CD4-positive, CD25-positive, alpha-beta regulatory T cell (primary cell): ENCODE data around the gene WDR45. TPM values are rescaled to one million over a fixed set of nuclear protein-coding genes. Genes with fewer than 3 reads are reported as not detected.
A peak's percentile ranks its signal among the peaks of the same experiment; 100 is the strongest.

Experiments used
- ATAC-seq, 2 donors: fragments of 150-1000 bp; cut with Tn5 transposase; one replicate each; pipeline ENCODE4 v1.10.0; 2021; ENCODE audit warnings: low read depth in 2 of 2, moderate number of reproducible peaks in 2 of 2, moderate library complexity in 1 of 2
- DNase-seq, 3 donors: peaks; one replicate each; pipeline versions ENCODE4 v3.0.0 to v3.0.0-alpha.2; 2012 to 2022; ENCODE audit warnings: mixed read lengths in 1 of 3
- H3K27ac ChIP-seq: one replicate; pipeline ENCODE4 v1.7.0; 2013; ENCODE audit warnings: mild to moderate bottlenecking, low read length; ENCODE audit not compliant: insufficient read depth, poor library complexity, severe bottlenecking
- H3K27me3 ChIP-seq: one replicate; pipeline ENCODE4 v1.7.0; 2013; ENCODE audit warnings: low read length; ENCODE audit not compliant: control insufficient read depth, insufficient read depth
- H3K36me3 ChIP-seq: one replicate; pipeline ENCODE4 v1.7.0; 2013; ENCODE audit warnings: mild to moderate bottlenecking, low read length, moderate library complexity; ENCODE audit not compliant: control insufficient read depth, insufficient read depth
- H3K4me1 ChIP-seq: 2 replicates; pipeline ENCODE4 v1.7.0; 2013; ENCODE audit warnings: mild to moderate bottlenecking, low read length; ENCODE audit not compliant: insufficient read depth, control insufficient read depth, poor library complexity, severe bottlenecking
- H3K4me3 ChIP-seq: one replicate; pipeline ENCODE4 v1.7.0; 2013; ENCODE audit warnings: low read depth, mild to moderate bottlenecking, low read length, moderate library complexity
- H3K9me3 ChIP-seq, 2 experiments: 1 replicate in 1 of 2; 2 replicates in 1 of 2; pipeline ENCODE4 v1.7.0; 2013; ENCODE audit warnings: low read length in 2 of 2, mild to moderate bottlenecking in 1 of 2, moderate library complexity in 1 of 2; ENCODE audit not compliant: control insufficient read depth in 2 of 2
- H3K27ac Mint-ChIP-seq, 3 donors: one replicate each; pipeline ENCODE4 v1.8.0; 2020 to 2022; ENCODE audit warnings: mild to moderate bottlenecking in 3 of 3, mixed read lengths in 3 of 3, moderate library complexity in 2 of 3
- H3K27me3 Mint-ChIP-seq: one replicate; pipeline ENCODE4 v1.8.0; 2022; ENCODE audit warnings: mild to moderate bottlenecking, mixed read lengths
- H3K36me3 Mint-ChIP-seq: one replicate; pipeline ENCODE4 v1.8.0; 2020; ENCODE audit warnings: mixed read lengths
- H3K4me1 Mint-ChIP-seq, 4 donors: one replicate each; pipeline ENCODE4 v1.8.0; 2020 to 2022; ENCODE audit warnings: mixed read lengths in 4 of 4, mild to moderate bottlenecking in 1 of 4
- H3K4me3 Mint-ChIP-seq, 4 donors: one replicate each; pipeline ENCODE4 v1.8.0; 2020 to 2022; ENCODE audit warnings: mild to moderate bottlenecking in 4 of 4, mixed read lengths in 4 of 4, moderate library complexity in 3 of 4
- H3K9me3 Mint-ChIP-seq, 7 donors: one replicate each; pipeline ENCODE4 v1.8.0; 2020 to 2022; ENCODE audit warnings: mixed read lengths in 7 of 7, mild to moderate bottlenecking in 3 of 7, moderate library complexity in 2 of 7
- polyA plus RNA-seq, 4 donors: library from polyadenylated mRNA; unstranded; fragments of 300-500 nt; fragmentation: Illumina TruSeq; gene quantifications; one replicate each; pipeline ENCODE4 v1.2.3, GENCODE V29; 2021
- total RNA-seq: library from RNA; stranded (reverse); gene quantifications from one replicate; pipeline ENCODE4 v1.2.3, GENCODE V29; 2022

The WDR45 gene
- total and polyA plus RNA-seq, 5 donors from 2014 or later = 62.8 to 85.6 (median 68.3) TPM

- peaks cover 29% of the 10 kb centered on the region for H3K36me3 ChIP-seq
- no peak overlapping the region for H3K27ac ChIP-seq
- peaks cover 0 to 42% (median 9%) of the 10 kb centered on the region in 4 donors for H3K4me1 Mint-ChIP-seq
- H3K9me3 Mint-ChIP-seq = no peaks in the 10 kb centered on the region
- no peaks in the 10 kb centered on the region for H3K27me3 Mint-ChIP-seq
- DNase-seq (no peak), ATAC-seq (no peak)
- no peaks in the 10 kb centered on the region for H3K27me3 ChIP-seq
- H3K9me3 ChIP-seq = no peaks in the 10 kb centered on the region
- peak overlapping the region in 2 of 3 donors; percentile 5 to 80 for H3K27ac Mint-ChIP-seq
- H3K4me1 ChIP-seq = peaks cover 13% of the 10 kb centered on the region
- H3K4me3 Mint-ChIP-seq = peak overlapping the region in 2 of 4 donors; percentile 70 to 92
- peaks cover 19% of the 10 kb centered on the region for H3K36me3 Mint-ChIP-seq
- no peak overlapping the region for H3K4me3 ChIP-seq
These were observed 36.4 kb upstream of the WDR45 start for GRCh38 chrX:49116076-49116475.

GRCh38 chrX:49111791-49112190, 32.1 kb upstream of the WDR45 start:
- Mint-ChIP-seq H3K27me3 (no peaks in the 10 kb centered on the region), H3K4me3 (no peak overlapping the region), H3K9me3 (no peaks in the 10 kb centered on the region), H3K27ac (no peak overlapping the region), H3K4me1 (peaks cover 0 to 17% (median 0%) of the 10 kb centered on the region in 4 donors), H3K36me3 (peaks cover 8% of the 10 kb centered on the region)
- H3K9me3 ChIP-seq = no peaks in the 10 kb centered on the region
- no peak overlapping the region for H3K27ac ChIP-seq
- peaks cover 31% of the 10 kb centered on the region for H3K36me3 ChIP-seq
- H3K4me3 ChIP-seq = no peak overlapping the region
- DNase-seq (no peak), ATAC-seq (no peak)
- no peaks in the 10 kb centered on the region for H3K27me3 ChIP-seq
- H3K4me1 ChIP-seq = peaks cover 5% of the 10 kb centered on the region

GRCh38 chrX:49110417-49110816, 30.7 kb upstream of the WDR45 start:
- no peaks in the 10 kb centered on the region for H3K36me3 Mint-ChIP-seq
- no peak for DNase-seq
- no peaks in the 10 kb centered on the region for H3K27me3 Mint-ChIP-seq
- Histone ChIP-seq H3K4me1 (no peaks in the 10 kb centered on the region), H3K4me3 (no peak overlapping the region), H3K27ac (no peak overlapping the region), H3K9me3 (no peaks in the 10 kb centered on the region), H3K27me3 (no peaks in the 10 kb centered on the region), H3K36me3 (peaks cover 23% of the 10 kb centered on the region)
- H3K9me3 Mint-ChIP-seq = no peaks in the 10 kb centered on the region
- peaks cover 0 to 5% (median 0%) of the 10 kb centered on the region in 4 donors for H3K4me1 Mint-ChIP-seq
- no peak for ATAC-seq
- H3K27ac Mint-ChIP-seq = no peak overlapping the region
- H3K4me3 Mint-ChIP-seq = no peak overlapping the region

GRCh38 chrX:49108641-49109040, 29.0 kb upstream of the WDR45 start:
- Histone ChIP-seq H3K27ac (no peak overlapping the region), H3K4me3 (no peak overlapping the region), H3K9me3 (no peaks in the 10 kb centered on the region), H3K36me3 (peaks cover 21% of the 10 kb centered on the region), H3K27me3 (no peaks in the 10 kb centered on the region), H3K4me1 (no peaks in the 10 kb centered on the region)
- H3K4me3 Mint-ChIP-seq = no peak overlapping the region
- no peaks in the 10 kb centered on the region for H3K9me3 Mint-ChIP-seq
- ATAC-seq (no peak), DNase-seq (no peak)
- H3K36me3 Mint-ChIP-seq = no peaks in the 10 kb centered on the region
- H3K27ac Mint-ChIP-seq = no peak overlapping the region
- H3K4me1 Mint-ChIP-seq = peaks cover 0 to 2% (median 0%) of the 10 kb centered on the region in 4 donors
- H3K27me3 Mint-ChIP-seq = no peaks in the 10 kb centered on the region

GRCh38 chrX:49106930-49107329, 27.2 kb upstream of the WDR45 start:
- ATAC-seq = no peak

GRCh38 chrX:49106296-49106695, 26.6 kb upstream of the WDR45 start:
- H3K27ac ChIP-seq = no peak overlapping the region
- H3K36me3 ChIP-seq = peaks cover 11% of the 10 kb centered on the region
- Mint-ChIP-seq H3K36me3 (no peaks in the 10 kb centered on the region), H3K4me1 (peaks cover 0 to 2% (median 0%) of the 10 kb centered on the region in 4 donors), H3K4me3 (no peak overlapping the region), H3K9me3 (no peaks in the 10 kb centered on the region), H3K27me3 (no peaks in the 10 kb centered on the region), H3K27ac (no peak overlapping the region)
- peaks cover 4% of the 10 kb centered on the region for H3K4me1 ChIP-seq
- DNase-seq = no peak
- H3K4me3 ChIP-seq = no peak overlapping the region
- ATAC-seq = no peak
- H3K27me3 ChIP-seq = no peaks in the 10 kb centered on the region
- no peaks in the 10 kb centered on the region for H3K9me3 ChIP-seq

More at GRCh38 chrX:49106930-49107329, 27.2 kb upstream of the WDR45 start:
- Histone ChIP-seq H3K4me3 (no peak overlapping the region), H3K36me3 (peaks cover 11% of the 10 kb centered on the region), H3K4me1 (no peaks in the 10 kb centered on the region), H3K9me3 (no peaks in the 10 kb centered on the region), H3K27me3 (no peaks in the 10 kb centered on the region), H3K27ac (no peak overlapping the region)
- Mint-ChIP-seq H3K27me3 (no peaks in the 10 kb centered on the region), H3K4me1 (peaks cover 0 to 2% (median 0%) of the 10 kb centered on the region in 4 donors), H3K4me3 (no peak overlapping the region), H3K9me3 (no peaks in the 10 kb centered on the region), H3K27ac (no peak overlapping the region), H3K36me3 (no peaks in the 10 kb centered on the region)
- DNase-seq = no peak

- H3K27me3 ChIP-seq = no peaks in the 10 kb centered on the region
- H3K4me3 ChIP-seq = no peak overlapping the region
- peaks cover 3% of the 10 kb centered on the region for H3K36me3 ChIP-seq
- ATAC-seq = no peak
- H3K9me3 Mint-ChIP-seq = peaks cover 0 to 3% (median 0%) of the 10 kb centered on the region in 7 donors
- no peaks in the 10 kb centered on the region for H3K36me3 Mint-ChIP-seq
- no peak overlapping the region for H3K27ac Mint-ChIP-seq
- H3K9me3 ChIP-seq = no peaks in the 10 kb centered on the region
- DNase-seq = no peak
- no peak overlapping the region for H3K27ac ChIP-seq
- H3K4me1 Mint-ChIP-seq = peaks cover 0 to 16% (median 0%) of the 10 kb centered on the region in 4 donors
- peaks cover 14% of the 10 kb centered on the region for H3K4me1 ChIP-seq
- no peaks in the 10 kb centered on the region for H3K27me3 Mint-ChIP-seq
- no peak overlapping the region for H3K4me3 Mint-ChIP-seq
These were observed 23.9 kb upstream of the WDR45 start for GRCh38 chrX:49103637-49104036.

GRCh38 chrX:49102190-49102589, 22.5 kb upstream of the WDR45 start:
- ATAC-seq (no peak), DNase-seq (no peak)
- Mint-ChIP-seq H3K36me3 (no peaks in the 10 kb centered on the region), H3K9me3 (peaks cover 0 to 3% (median 0%) of the 10 kb centered on the region in 7 donors), H3K4me1 (peaks cover 0 to 16% (median 0%) of the 10 kb centered on the region in 4 donors), H3K4me3 (peak overlapping the region; percentile 9 to 89 (median 66)), H3K27me3 (no peaks in the 10 kb centered on the region), H3K27ac (no peak overlapping the region)
- H3K9me3 ChIP-seq = no peaks in the 10 kb centered on the region
- no peak overlapping the region for H3K4me3 ChIP-seq
- no peak overlapping the region for H3K27ac ChIP-seq
- peaks cover 3% of the 10 kb centered on the region for H3K36me3 ChIP-seq
- H3K27me3 ChIP-seq = no peaks in the 10 kb centered on the region
- peaks cover 14% of the 10 kb centered on the region for H3K4me1 ChIP-seq
